ENCODE data around the gene CST3.

DNA sequence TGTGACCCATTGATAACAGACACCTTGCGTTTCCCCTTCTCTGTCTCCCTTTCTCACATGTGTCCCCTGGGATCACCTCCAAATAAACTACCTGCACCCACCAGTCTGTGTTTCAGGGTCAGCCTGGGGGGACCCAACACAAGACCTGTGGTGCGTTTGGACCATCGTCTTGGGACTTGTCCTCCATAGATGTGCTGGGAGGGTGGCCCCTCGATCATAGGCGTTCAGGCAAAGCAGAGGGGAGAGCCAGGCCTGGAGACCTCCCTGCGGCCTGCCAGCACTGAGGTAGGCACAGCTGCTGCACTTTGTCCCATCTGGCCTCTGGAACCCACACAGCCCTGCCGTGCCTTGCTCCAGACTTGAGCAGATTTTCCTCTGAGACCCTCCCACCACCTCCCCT is 50.1 kb downstream of the CST3 start:
- TF ChIP-seq, protein P1, sequence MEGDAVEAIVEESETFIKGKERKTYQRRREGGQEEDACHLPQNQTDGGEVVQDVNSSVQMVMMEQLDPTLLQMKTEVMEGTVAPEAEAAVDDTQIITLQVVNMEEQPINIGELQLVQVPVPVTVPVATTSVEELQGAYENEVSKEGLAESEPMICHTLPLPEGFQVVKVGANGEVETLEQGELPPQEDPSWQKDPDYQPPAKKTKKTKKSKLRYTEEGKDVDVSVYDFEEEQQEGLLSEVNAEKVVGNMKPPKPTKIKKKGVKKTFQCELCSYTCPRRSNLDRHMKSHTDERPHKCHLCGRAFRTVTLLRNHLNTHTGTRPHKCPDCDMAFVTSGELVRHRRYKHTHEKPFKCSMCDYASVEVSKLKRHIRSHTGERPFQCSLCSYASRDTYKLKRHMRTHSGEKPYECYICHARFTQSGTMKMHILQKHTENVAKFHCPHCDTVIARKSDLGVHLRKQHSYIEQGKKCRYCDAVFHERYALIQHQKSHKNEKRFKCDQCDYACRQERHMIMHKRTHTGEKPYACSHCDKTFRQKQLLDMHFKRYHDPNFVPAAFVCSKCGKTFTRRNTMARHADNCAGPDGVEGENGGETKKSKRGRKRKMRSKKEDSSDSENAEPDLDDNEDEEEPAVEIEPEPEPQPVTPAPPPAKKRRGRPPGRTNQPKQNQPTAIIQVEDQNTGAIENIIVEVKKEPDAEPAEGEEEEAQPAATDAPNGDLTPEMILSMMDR (IDR thresholded peaks at IDR 0.05; ENCODE audit: low read depth, low read length) = no peak
- TF ChIP-seq, protein P2, sequence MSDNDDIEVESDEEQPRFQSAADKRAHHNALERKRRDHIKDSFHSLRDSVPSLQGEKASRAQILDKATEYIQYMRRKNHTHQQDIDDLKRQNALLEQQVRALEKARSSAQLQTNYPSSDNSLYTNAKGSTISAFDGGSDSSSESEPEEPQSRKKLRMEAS (IDR thresholded peaks at IDR 0.05; ENCODE audit: low read depth, low read length) = no peak
